Hematopoietic multipotent progenitor cell treated with erythropoietin and hydrocortisone succinate and interleukin-3 and kit ligand, for 6 days (in vitro differentiated cells): ENCODE data around the gene LSM12.
"Not testable (repeated sequence)": the region's sequence is repeated elsewhere in the genome, so short reads cannot be mapped to it uniquely, and the experiment has no call there.

Experiments
- DNase-seq: peaks from one replicate; pipeline ENCODE4 v3.0.0-alpha.2; 2015

Gene LSM12

DNA sequence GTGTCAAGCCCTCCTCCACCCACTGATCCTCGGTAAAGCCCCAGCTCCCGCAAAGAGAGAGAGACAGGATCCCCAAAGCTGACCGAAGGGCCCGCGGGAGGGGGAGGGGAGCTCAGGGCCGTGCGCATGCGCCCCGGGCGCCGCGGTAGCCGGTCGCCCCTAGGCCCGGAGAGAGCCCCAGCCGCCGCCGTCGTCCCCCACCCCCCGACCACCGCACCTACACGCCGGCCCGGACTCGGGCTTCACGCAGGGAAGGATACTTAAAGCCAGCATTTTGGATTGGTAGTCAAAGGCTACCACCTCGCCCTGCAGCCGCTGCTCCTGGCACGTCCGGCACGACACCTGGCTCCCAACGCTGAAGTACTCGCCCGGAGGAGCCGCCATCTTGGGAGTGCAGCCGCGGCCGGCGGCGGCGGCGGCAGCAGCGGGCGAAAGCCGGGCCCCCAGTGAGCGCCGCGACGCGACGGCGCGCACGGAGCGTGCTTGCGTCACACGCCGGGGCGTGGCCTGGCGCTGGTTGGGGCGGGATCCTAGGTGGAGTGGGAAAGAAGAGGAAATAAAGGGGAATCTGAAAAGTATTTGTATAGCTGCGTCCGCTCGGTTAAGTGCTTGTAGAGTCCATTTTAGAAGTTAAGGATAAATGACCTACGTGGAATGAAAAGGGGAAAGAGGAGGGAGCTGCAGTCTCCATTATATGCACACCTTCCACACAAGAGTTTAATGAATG lies at the start of gene LSM12:
Gene LSM12, minus strand, starts transcription at position 468 of the 727 bp plus-strand sequence. Its CDS starts 84 bp downstream, at position 384.
- peak; percentile 93 for DNase-seq

DNA sequence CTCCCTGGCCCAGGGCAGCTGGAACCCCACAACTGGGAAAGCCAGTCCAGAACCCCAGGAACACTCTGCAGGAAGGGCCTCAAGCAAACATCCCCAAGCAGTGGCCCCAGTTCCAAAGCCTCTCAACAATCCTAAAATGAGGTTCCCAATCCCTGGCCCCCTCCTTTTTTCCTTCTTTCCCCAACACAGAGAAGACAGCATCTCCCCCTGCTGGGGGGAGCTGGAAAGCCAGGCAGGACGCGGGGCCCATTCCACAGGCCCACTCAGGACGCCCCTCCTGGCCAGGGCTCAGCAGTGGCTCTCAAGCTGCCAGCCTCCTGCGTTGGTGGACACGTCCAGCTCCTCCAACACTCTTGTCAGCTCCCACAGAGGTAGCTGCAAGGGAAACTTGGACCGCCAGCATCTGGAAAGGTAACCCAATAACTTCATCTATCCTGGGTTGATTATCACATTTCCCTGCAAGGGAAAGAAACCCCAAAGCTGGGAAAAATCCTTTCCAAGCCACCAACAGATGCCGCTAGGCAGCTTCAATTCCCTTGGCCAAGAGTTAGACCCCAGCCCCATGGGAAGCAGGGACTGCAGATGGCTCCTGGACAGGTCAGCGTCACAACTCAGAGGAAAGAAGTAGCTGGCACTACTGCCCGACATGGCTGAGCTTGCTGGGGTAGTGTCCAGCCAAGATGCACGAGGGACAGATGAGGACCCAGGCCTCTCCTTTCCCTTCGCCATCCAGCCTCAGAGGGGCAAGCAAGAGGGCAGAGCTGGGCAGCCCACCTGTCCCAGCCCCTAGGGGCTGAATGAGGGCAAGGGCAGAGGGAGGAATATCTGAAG lies 49.3 kb upstream of the LSM12 start:
- DNase-seq: peak; percentile 55

DNA sequence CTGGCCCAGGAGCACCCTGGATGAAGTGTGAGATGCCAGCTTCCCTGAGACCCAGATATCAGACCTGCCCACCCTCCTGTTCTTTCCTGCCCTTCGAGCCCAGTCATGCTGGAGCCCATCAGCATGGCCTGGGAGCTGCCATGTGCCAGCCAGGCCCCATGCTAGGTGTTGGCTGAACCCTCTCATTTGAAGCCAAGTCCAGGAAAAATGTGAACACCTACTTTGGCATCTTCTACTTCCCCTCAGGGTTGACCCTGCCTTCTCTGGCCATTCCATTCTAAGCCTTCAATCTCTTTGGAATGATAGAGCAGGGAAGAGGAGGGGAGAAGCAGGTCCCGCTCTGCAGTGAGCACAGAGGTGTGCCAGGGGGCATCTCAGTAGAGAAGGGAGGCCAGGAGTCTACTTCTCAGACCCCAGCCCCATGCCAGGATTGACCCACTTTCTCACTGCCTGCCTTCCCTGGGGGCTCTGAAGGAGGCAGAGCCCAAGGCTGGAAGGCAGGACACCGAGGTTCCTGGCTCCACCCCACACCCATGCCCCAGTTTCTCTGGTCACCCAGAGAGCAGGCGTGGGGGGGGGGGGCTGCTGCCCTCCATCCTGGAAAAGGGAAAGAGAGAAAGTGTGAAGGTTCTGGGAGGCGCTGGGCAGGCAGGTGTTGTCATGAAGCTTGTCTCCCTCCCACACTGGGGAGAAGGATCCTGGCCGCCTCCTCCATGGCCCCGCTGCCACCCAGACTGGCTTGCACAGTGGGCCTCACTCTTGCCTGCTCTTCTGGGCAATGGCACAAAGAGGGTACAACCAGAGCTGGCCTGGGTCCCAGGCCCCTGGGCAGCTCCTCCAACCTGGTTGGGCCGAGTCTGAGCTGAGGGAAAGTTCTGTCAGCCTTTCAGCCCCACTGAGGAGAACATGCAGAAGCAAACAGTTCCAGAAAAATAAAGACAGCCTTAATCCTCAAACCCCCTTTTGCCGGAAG lies 47.7 kb upstream of the LSM12 start:
- no peak for DNase-seq

GRCh38 chr17:44113382-44113781 lies 46.9 kb upstream of the LSM12 start:
- DNase-seq: no peak

GRCh38 chr17:44112284-44113280 lies 46.1 kb upstream of the LSM12 start:
- no peak for DNase-seq

DNA sequence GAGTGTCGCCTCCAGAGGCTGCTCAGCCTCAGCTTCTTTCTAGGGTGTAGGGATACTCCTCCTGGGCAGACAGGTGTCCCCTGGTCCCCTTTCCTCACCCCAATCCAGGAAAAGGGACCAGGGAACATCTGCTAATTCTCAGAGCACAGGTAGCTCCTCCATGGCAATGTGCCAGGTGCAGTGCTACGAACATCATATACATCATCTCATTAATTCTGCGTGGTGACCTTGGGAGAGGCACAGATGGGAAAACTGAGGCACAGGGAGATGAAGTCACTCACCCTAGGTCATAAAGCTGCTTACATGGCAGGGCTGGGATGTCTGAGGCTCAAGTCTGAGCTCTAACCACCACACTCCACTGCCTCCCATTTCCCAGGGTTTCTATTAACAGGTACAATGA lies 45.3 kb upstream of the LSM12 start:
- no peak for DNase-seq

GRCh38 chr17:44110823-44111633 lies 44.6 kb upstream of the LSM12 start:
- peak; percentile 91 for DNase-seq

- no peak for DNase-seq
Measured at GRCh38 chr17:44110011-44110686, 43.7 kb upstream of the LSM12 start.

DNA sequence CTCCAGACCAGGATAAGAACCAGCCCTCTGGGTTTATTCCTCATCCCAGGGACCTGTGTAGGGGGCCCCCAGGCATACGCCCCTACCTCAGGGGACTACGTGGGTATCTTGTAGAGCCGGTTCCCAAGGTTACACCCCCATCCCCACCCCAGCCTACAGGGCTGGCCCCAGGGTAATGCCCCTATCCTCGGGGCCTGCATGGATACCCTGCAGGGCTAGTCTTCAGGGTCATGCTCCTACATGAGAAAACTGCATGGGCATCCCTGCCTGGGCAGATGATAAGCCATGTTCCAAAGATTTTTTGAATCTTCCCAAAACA lies 42.8 kb upstream of the LSM12 start:
- no peak for DNase-seq

GRCh38 chr17:44108440-44109311 lies 42.2 kb upstream of the LSM12 start:
- no peak for DNase-seq

DNA sequence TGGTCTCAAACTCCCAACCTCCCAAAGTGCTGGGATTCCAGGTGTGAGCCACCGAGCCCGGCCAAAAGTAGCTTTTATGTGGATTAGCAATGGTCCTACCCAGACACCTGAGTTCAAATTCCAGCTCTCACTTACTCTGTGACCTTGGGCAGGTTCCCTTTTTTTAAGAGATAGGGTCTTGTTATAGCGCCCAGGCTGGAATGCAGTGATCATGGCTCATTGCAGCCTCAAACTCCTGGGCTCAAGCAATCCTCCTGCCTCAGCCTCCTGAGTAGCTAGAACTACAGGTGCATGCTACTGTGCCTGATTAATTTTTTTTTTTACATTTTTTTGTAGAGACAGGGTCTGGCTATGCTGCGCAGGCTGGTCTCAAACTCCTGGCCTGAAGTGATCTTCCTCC lies 40.3 kb upstream of the LSM12 start:
- no peak for DNase-seq

- no peak for DNase-seq
Measured at GRCh38 chr17:44105941-44106340, 39.5 kb upstream of the LSM12 start.

DNA sequence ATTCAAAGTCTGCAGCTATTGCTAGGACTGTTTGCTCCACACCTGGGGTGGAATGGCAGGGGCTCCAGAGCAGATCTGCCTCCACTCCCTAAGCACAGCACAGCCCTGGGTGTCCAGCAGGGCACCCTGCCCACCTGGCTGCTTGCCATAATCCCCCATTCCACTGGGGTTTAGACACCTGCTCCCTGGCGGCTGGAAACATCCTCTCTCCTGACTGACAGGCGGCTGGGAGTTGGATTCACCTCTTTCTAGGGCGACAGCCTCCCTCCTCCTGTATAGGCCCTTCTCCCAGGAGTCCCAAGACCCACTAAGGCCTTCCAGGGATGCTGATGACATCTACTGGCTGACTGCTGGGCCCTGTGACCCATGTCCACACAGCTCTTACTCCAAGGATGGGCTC lies 39.0 kb upstream of the LSM12 start:
- no peak for DNase-seq

DNA sequence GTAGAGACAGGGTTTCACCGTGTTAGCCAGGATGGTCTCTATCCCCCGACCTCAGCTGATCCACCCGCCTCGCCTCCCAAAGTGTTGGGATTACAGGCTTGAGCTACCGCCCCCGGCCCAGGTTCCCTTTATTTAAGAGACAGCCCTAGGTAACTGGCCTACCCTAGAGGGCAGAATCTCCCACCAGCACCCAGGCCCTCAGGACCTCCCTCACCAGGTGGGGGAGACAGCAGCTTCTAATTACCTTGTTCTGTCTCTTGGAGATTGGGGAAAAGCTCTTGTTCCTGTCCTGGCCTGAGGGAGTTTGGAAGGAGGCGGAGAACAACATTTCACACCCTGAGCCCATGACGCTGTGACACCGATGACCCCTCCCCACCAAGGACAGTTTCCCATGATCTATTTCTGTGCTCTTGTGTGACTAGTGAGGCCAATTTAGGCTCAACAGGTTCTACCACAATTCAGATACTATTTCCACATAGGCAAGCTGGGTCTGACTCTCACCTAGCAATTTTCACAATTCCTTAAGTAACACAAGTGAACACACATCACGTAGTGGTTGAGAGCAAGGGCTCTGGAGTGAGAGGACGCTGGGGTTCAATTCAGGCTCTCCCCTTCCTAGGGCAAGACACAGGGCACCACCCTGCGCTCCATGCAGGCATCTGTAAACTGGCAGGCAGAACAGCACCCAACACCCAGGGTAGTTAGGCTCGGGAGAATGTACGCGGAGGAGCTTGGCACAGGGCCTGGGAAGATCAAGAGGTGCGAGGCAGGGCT lies 36.6 kb upstream of the LSM12 start:
- no peak for DNase-seq

- not testable (repeated sequence) for DNase-seq
Measured at GRCh38 chr17:44101858-44102257, 35.4 kb upstream of the LSM12 start.

GRCh38 chr17:44097110-44097958 lies 30.9 kb upstream of the LSM12 start:
- no peak for DNase-seq
